Measurements from ENCODE around the gene GABRD.

The GABRD gene

DNA sequence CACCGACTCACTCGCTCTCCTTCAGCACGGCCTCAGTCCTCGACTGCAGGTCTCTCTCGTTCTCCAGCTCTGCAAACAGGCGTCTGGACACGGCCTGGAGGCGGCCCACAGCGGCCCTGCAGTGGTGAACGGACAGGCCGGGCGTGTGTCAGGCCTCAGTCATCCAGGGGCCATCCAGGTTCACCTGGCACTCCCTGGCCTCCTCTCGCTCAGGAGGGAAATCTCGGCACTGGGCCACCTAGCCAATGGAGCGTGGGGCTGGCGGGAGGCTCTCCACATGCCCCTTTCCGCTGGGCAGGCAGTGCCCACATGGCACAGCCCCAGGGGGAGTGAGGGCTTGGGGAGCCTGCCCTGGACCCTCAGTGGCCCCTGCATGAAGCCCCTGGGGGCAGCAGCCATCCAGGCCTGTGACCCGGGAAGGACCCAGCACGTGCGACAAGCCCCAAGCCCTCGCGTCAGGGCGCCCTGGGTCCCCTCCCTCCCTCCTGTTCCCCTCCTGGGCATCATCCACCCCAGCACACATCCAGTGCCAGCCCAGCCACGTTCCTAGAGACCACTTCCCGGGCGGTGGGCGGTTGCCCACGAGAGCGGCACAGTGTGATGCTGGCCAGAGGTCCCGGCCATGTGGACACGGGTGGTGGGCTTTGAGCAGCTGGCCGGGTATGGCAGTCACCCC, 33.6 kb upstream of the GABRD start:
- no peak for DNase-seq (ENCODE audit: low spot score)

DNA sequence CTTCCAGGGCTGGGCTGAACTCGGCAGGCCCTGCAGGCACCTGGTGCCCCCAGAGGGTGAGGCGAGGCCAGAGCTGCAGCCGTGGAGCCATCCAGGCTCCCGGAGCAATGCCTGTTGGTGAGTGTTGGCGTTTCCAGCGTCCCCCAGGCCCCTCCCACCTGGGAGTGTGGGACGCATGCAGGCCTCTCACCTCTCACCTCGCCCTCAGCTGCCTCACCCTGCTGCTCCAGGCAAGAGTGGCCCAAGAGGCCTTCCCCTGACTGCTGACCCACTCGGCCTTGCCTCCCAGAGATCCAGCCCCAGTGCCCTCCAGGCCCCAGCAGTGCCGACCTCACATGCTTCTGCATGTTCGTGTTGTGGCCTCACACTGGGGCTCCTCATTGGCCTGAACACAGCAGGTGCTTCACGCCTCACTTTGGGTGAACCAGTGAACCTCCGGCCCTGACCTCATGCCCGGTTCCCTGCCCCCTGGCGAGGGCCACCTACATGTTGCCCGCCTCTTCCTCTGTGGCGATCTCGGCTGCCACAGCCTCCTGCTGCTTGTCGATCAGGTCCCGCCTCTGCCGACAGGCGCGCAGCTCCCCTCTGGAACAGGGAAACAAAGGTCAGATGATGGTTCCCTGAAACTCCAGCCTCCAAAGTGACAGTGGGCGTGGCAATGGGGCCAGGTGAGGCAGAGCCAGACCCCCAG, 32.5 kb upstream of the GABRD start:
- DNase-seq (ENCODE audit: low spot score): no peak

DNA sequence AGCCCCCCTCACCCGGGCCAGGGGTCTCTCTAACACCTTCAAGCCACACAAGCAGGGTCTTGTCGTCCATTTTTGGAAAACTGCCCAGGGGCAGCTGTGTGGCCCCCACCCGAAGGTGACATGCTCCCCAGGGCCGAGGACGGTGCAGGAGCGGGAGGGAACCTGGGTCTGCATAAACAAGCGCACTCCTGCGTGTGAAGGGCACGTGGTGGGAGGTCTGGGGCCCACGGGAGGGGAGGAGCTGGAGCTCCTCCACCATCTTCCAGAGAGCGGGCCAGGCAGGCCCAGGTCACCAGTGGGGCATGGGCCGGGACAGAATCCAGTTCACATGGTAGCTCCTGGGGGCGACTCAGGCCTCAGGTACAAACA, 32.0 kb upstream of the GABRD start:
- DNase-seq (ENCODE audit: low spot score): no peak

DNA sequence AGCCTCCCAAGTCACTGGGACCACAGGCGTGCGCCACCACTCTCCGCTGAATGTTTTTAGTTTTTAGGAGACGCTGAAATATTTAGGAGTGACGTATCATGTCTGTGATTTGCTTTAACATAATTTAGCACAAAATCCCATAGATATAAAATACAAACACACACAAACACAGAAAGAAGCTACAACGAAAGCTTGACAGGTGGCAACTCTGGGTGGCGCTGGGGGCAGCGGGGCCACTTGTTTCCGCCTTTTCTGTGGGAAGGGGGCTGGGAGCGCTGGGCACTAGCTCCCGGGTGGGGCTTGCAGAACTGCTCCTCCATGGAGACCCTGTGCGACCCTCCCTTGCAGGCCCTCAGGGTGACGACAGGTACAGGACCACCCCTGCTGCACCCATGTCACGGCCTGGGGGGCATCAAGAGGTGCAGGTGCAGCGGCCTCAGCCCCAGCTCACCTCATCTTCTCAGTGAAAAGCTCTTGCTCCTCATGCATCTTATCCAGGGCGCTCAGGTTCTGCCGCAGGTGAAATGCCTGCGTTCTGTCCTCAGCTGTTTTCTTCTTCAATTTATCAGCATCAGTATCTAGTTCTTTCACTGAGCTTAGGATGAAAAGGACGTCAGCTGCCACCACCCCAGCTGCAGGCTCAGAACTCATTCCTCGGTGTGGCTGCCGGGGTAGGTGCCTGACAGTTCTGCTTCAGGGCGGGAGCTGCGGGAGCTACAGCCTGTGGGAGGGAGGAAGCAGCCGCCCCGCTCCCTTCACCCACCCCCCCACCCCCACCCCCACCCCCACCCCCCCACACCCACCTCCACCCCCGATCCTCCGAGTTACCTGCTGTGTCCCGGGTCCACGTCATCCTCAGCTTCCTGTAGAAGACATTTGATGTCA, 30.8 kb upstream of the GABRD start:
- DNase-seq (ENCODE audit: low spot score): no peak

DNA sequence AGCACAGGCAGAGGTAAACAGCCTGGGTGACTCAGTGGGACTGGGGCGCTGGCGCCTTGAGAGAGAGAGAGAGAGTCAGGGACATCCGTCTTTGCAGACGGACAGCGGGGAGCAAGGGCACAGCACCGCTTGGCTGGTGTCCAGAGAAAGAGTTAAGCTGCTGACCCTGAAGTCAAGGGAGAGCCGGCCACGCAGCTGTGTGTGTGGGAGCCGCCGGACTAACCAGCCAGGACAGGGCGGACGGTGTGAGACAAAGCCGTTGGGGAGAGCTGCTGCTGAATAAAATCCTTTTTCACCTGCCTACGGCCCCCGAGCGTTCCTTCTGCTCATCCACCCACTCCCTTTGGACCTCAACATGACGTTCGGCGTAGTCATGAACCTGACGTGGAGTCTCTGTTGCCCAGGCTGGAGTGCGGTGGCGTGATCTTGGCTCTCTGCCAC, 30.0 kb upstream of the GABRD start:
- DNase-seq (ENCODE audit: low spot score): no peak

DNA sequence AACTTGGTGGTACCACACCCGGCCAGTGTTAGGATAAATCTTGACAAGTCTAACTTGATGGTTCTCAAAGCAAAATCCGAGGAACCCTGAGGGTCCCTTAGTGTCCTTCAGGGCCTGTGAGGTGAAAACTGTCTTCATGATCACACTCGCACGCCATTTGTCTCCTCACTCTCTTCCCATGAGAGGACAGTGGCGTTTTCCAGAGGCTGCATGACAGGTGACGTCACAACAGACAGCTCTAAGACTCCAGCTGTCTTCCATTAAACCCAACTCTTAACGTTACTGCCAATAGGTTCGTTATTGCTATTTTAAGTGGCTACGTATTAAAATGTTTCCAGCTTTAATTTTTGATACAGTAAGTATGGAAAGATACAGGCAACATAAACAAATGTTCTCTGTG, 29.4 kb upstream of the GABRD start:
- no peak for DNase-seq (ENCODE audit: low spot score)

DNA sequence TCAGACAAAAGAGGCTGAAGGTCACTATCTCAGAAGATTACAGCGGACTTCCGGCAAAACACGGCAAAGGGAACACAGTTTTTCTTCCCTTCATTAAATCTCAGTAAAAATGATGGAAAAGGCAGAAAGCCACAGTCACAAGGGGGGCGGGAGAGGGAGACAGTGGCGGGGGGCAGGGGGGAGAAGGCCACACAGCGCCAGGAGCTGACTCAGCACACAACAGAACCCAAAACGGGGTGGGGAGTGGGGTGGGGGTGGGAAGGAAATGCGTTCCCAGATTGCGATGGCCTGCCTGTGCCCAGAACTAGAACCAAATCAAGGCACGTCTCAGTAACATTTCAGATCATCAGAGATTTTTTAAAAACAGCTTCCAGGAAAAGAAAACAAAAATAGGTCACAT, 28.9 kb upstream of the GABRD start:
- DNase-seq (ENCODE audit: low spot score): no peak

DNA sequence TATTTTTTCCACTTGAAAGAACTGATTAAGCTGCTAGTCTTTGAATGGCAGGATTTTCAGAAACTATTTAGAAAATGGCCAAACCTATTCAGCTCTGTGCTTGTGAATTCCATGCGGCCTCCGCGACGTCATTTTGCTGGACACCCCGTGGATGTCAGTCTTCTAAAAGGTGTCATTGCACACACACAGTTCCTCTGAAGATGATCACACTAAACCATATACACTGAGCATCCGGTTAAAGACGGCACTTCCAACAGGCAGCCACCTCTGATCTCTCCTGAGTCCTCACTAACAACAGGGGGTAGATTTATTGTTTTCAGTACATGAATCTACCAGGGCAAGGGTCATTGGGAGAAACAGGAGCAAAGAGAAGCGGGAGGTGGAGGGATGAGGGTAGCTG, 24.6 kb upstream of the GABRD start:
- DNase-seq (ENCODE audit: low spot score): no peak

DNA sequence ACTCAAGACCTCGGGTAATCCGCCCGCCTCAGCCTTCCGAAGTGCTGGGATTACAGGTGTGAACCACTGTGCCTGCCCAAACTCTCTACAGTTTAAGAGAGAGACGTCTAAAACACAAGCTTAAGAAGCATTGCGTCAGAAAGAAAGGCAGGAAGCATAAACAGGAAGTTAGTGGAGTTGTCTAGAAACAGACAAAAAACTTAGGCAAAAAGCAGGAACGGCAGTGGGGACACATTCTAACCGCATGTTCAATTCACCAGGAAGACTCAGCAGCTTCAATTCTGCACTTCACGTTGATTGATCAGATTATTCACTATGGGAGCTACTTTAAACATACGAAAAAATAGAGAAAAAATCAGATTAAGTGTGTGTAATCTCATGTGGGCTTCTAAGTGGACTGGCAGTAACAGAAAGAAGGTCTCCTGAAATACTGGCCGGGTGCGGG, 22.9 kb upstream of the GABRD start:
- no peak for DNase-seq (ENCODE audit: low spot score)

DNA sequence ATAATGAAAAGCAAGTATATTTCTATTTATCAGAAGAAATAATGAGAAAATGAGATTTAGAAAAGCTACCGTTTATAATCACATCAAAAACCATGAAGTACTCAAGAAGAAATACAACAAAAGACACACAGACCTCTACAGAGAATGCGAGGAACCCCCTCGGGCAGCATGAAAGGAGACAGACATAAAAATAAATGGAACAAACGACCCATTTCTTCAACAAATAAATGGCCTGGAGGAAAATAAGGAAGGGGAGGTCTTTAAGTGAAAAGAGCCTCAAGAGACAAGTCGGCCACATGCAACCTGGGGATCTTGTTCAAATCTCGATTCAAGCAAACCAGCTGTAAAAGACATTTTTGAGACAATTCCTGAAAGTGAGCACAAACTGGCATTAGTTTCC, 21.6 kb upstream of the GABRD start:
- DNase-seq (ENCODE audit: low spot score): no peak

DNA sequence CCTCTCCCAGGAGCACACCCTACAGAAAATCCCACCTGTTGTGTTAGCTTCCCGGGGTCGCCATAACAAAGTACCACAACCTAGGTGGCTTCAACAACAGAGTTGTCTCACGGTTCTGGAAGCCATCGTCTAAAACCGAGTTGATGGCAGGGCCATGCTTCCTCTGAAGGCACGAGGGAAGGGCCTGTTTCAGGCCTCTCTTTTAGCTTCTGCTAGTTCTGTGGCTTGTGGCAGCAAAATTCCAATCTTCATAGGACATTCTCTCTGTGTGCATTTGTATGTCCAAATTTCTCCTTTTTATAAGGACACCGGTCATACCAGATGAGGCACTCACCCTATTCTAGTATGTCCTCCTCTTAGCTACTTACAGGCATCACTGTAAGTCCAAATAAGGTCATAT, 18.7 kb upstream of the GABRD start:
- no peak for DNase-seq (ENCODE audit: low spot score)

DNA sequence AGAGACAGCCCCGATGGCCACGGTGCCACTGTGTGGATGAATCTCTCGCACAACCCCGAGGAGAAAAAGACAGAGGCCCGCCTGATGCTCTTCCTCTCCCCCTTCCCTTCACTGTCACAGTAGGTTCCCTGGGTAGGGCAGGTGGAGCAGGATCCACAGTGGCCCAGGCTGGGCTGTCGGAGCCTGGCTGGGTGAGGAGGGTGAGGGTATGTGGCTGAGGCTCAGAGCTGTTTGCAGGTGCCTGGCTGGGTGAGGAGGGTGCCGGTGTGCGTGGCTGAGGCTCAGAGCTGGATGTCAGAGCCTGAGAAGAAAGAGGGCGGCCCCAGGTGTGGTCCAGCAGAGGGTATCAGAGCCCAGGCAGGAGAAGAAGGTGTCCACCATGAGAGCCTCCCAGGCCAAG, 18.3 kb upstream of the GABRD start:
- no peak for DNase-seq (ENCODE audit: low spot score)

DNA sequence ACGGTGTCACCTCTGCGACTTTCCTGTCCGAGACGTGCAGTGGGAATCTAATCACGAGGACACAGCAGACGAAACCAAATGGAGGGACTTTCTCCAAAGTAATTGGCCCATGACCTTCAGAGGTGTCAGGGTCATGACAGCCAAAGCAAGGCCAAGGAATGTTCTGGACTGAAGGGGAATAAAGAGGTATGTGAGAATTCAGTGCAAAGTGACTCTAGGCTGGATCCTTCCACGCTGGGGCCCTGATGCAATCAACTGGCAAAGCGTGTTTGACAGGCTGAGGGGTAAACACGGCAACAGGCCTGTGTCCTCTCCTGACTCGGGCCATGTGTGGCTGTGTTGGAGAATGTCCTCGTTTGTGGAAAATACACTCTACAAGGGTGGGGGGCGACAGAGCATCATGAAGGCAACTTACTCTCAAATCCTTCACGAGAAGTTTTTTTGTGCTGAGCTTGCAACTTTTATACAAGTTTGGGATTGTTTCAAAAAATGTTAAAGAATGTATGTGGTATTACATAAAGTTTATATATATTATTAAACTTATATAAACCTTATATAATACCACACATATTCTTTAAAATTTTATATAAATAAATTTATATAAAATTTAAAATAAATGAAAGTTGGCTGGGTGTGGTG, 17.3 kb upstream of the GABRD start:
- DNase-seq (ENCODE audit: low spot score): no peak

DNA sequence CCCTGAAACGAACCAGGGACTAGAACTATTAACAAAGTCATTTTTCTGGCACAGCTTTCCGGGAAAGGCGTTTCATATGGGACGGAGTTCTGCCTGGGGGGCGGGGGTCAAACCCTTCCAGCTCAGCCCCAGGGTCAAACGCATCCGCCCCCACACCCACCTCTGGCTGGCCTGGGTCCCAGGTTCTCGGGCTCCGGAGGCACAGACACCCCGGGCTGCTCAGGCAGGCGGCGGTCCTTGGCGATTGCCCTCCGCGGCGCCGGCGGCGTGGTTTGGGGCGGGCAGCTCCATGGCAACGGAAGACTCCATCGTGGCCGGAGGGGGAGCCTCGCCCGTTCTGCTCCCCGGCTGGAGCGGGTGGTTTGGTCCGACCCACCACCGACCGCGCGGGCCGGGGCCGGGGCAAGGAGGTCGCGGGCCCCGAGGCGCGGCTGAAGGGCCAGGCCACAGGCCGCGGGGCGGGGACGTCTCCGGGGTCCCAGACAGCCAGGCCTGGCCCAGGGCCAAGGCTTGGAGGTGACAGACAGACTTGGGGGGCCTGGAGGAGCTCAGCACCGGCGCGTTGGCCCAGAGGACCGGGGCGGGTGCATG, 15.5 kb upstream of the GABRD start, which contains the start of gene CFAP74:
Gene CFAP74 (minus strand): TSS at position 246 of the 591 bp plus-strand sequence. CDS start 12,830 bp downstream, outside the sequence.
- no peak for DNase-seq (ENCODE audit: low spot score)

DNA sequence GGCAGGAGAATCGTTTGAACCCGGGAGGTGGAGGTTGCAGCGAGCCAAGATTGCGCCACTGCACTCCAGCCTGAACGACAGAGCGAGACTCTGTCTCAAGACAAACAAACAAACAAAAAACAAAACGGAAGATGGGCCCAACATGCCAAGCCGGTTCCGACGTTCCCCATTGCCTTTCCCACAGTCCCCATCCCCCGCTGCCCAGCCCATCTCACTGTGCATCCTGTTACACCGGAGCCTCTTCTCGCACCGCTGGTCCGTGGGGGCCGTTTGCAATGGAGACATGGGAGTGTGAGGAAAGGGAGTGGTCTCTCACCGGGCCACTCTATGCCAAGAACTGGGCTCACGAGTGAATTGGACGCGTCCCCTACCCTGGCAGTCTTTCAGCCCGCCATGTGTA, 14.3 kb upstream of the GABRD start:
- no peak for DNase-seq (ENCODE audit: low spot score)

DNA sequence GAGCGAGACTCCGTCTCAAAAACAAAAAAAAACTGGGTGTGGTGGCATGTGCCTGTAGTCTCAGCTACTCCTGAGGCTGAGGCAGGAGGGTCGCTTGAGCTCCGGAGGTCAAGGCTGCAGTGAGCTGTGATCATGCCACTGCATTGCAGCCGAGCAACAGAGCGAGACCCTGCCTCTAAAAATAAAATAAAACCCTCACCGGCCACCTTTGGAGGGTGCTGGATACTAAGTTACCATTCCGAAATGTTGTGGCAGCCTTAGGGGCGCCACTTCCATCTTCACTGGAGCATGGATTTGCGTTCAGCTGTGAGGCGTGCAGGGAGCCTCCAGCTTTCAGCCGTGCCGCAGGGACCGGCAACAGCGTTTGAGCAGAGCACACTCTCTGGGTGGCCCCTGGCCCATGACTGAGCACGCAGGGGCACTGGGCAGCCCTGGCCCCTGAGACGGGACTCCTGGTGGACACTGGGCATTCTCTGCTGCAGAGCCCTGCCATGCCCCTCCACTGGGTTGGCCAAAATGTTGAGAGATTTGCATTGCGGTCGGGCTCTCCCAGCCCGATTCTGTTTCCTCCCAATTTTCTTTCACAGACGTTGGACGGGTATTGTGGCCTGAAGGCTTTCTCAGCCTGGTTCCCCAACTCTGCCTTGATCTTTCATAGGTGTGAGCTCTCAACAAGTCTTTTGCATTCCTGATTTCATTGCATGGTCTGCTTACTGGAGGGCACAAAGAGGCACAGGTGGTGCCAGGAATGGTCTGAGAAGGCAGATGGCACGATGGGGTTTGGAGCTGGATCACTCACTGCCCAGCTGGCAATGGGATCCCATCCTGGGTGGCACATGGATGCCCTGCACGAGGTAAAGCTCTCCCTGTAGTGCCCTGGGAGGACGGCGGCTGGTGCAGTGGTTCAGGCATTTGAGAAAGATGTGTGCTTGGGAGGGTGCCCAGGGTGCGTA, 9.8 kb upstream of the GABRD start:
- no peak for DNase-seq (ENCODE audit: low spot score)

DNA sequence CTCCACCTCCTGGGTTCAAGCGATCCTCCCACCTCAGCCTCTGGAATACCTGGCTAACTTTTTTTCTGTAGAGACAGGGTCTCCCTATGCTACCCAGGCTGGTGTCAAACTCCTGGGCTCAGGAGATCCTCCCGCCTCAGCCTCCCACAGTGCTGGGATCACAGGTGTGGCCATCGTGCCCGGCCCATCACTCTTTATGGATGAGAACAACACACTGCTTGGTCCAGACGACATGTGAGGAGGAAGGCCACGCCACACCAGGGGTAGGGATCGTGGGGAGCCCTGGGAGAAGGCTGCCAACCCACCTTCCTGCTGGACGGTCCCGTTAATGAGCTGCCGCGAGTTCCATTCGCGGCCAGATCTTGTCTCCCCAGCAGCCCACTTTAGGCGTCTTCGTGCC, 5.0 kb upstream of the GABRD start:
- DNase-seq (ENCODE audit: low spot score): no peak

DNA sequence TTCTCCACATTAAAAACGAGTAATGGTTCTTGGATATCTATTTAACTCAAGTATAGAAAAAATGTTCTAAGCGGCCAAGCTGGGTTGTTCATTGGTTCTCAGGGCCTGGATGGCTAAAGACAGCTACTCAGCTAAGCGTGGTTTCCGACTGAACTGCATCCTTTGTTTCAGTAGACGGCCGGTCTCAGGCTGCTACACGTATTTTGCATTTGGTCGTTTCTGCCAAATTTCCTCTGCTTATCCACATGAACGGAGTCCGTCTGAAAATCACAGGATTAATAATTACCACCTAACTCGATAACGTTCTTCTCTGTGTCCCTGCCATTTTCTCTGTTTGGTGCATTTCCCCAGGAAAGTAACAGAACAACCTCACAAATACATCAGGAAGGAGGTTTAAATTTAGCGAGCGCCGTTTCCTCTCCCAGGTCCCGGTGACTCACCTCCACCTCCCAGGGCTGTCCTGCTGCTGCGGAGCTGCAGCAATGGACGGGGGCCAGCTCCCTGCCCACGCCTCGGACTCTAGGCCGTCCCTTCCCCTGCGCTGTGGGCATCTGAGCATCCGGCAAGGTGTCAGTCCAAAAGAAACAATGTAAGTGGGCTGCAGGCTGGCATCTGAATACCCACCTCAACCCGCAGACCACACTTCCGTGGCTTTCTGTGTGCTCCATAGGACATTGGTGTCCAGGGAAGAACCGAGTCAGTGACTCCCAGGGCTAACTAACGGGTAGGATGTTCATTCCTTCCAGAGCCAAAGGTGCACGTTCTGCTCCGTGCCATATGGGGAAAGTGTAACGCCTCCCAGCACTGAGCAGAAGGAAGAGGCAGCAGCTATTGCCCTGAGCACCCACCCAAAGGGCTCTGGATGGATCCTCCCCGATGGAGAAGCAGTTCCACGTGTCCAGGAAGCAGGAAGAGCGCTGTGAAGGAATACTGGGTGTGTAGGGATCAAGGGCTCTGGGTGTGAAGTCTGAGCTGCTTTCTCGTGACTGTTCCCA, 4.1 kb upstream of the GABRD start:
- DNase-seq (ENCODE audit: low spot score): no peak

DNA sequence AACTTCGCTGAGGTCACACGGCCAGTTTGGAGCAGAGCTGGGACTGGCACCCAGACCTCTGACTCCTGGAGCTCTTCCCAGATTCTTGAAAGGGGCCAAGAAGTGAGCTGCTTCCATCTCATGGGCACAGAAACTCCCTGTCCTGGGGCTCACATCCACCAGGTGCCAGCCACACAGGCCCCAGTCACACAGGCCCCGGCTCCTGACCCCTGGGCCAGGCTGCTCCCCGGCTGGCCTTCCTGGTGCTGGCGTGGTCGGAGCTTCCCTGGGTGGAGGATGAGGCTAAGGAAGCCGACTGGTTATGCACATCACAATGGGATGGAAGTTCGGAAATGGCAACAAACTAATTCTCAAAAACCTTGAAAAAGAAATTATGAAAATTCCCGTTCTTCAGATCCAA, 3.0 kb upstream of the GABRD start:
- no peak for DNase-seq (ENCODE audit: low spot score)

Measured in CD4-positive, alpha-beta T cell treated with Interleukin-2 at 100 ng/mL for 4 hours (primary cell).